Omental fat pad (tissue), 4 donors: ENCODE results near the gene SMAD3. TPM values are rescaled to one million over a fixed set of nuclear protein-coding genes. Genes with fewer than 3 reads are reported as not detected.

Experiments used
- ATAC-seq: fragments of 150-250 bp; one replicate; pipeline ENCODE4 v1.9.1; 2016; ENCODE audit warnings: mild to moderate bottlenecking, moderate library complexity; ENCODE audit not compliant: low FRiP score
- DNase-seq: peaks from one replicate; pipeline ENCODE4 v3.0.0-alpha.2; 2019; ENCODE audit warnings: low spot score
- total RNA-seq, 4 donors: library from RNA; depleted of rRNA; stranded (reverse); fragments of >200 nt; gene quantifications; one replicate each; pipeline ENCODE4 v1.1.0, GENCODE V29; 2016
- TF ChIP-seq, protein P1 (sequence below), 3 donors: fragments of 450-650 bp; IDR thresholded peaks; one replicate each; pipeline ENCODE4 v1.5.1; 2016 to 2017; ENCODE audit warnings: antibody characterized with exemption in 3 of 3, mild to moderate bottlenecking in 3 of 3, moderate library complexity in 2 of 3

SMAD3 gene
- total RNA-seq, 4 donors from 2014 or later = 30.9 to 58.1 (median 49.9) TPM

DNA sequence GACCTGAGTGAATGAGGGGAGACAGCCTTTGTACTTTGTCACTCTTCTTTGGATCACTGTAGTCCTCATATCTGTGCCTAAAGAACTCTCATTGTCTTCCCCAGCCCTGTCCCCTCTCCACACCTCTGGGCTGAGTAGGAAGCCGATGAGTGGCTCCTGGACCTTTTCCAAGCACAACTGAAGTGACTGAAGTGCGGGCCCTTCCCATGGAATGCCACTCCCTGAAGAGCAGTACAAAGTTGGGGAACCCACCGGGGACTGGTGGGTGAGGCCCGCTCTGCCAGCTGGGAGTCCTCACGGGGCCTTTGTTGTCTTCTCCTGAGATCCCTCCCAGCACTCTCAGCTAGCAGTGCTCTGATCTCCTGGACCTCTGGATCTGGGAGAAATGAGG lies 99.0 kb downstream of the SMAD3 start:
- ATAC-seq (no peak), DNase-seq (no peak)
- TF ChIP-seq, protein P1, sequence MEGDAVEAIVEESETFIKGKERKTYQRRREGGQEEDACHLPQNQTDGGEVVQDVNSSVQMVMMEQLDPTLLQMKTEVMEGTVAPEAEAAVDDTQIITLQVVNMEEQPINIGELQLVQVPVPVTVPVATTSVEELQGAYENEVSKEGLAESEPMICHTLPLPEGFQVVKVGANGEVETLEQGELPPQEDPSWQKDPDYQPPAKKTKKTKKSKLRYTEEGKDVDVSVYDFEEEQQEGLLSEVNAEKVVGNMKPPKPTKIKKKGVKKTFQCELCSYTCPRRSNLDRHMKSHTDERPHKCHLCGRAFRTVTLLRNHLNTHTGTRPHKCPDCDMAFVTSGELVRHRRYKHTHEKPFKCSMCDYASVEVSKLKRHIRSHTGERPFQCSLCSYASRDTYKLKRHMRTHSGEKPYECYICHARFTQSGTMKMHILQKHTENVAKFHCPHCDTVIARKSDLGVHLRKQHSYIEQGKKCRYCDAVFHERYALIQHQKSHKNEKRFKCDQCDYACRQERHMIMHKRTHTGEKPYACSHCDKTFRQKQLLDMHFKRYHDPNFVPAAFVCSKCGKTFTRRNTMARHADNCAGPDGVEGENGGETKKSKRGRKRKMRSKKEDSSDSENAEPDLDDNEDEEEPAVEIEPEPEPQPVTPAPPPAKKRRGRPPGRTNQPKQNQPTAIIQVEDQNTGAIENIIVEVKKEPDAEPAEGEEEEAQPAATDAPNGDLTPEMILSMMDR (IDR thresholded peaks at IDR 0.05) = no peak

GRCh38 chr15:67164811-67165253 lies 99.4 kb downstream of the SMAD3 start:
- no peak for ATAC-seq
- TF ChIP-seq, protein P1 (IDR thresholded peaks at IDR 0.05) = no peak
- no peak for DNase-seq

GRCh38 chr15:67165254-67166253 lies 100.2 kb downstream of the SMAD3 start:
- ATAC-seq = no peak
- TF ChIP-seq, protein P1 (IDR thresholded peaks at IDR 0.05) = no peak
- DNase-seq = no peak

- DNase-seq (no peak), ATAC-seq (no peak)
- TF ChIP-seq, protein P1 (IDR thresholded peaks at IDR 0.05) = no peak
Observed at GRCh38 chr15:67166280-67167009, 101.0 kb downstream of the SMAD3 start.

DNA sequence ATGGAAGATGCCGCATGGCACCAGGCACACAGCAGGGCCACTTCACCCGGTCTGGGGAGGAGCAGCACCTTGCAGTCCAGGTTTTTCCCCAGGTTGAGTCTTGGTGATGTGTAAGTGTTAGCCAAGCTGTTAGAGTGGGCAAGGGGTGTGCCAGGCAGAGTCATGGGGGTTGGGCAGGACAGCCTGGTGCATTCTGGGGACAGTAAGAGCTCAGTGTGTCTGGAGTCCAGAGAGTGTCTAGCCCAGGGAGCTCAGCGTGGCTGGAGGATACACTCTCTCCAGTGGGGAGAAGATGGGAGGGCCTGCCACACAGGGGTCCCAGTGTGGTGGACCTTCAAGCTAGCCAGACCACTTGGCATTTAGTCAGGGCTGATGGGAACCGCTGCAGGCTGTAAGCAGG lies 101.7 kb downstream of the SMAD3 start:
- ATAC-seq (no peak), DNase-seq (no peak)
- TF ChIP-seq, protein P1 (IDR thresholded peaks at IDR 0.05) = no peak

DNA sequence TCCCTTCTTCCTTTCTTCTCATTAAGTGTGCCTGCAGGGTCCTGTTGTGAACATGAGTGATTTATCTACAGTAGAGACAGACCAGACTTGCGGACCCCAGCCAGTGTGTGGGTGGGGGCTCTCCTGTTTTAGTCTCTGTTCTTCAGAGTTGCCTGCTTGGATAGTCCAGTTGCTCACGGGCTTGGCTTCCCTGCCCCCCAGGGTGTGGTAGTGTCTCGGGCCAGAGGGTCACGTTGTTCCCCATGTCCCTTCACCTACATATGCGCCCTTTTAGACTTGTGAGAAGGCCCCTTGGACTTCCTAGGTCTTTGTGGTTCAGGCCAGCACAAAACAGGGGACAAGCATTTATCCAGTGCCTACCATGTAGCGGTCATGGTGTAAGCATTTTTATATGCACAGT lies 103.3 kb downstream of the SMAD3 start:
- ATAC-seq = no peak
- DNase-seq = no peak
- TF ChIP-seq, protein P1 (IDR thresholded peaks at IDR 0.05) = no peak
